Activated CD8-positive, alpha-beta memory T cell treated with anti-CD3 and anti-CD28 coated beads, Interleukin-2, amount 50 U/mL, for 1 hour (primary cell): ENCODE measurements around the gene PIAS4.

ENCODE experiments used
- DNase-seq: peaks from one replicate; pipeline ENCODE4 v3.0.0-alpha.2; 2020; ENCODE audit errors: extremely low read depth

PIAS4 gene

GRCh38 chr19:4077800-4078684 lies 70.5 kb downstream of the PIAS4 start:
- DNase-seq, result no peak

GRCh38 chr19:4080473-4080872 lies 72.9 kb downstream of the PIAS4 start:
- no peak for DNase-seq

GRCh38 chr19:4081441-4082129 lies 74.0 kb downstream of the PIAS4 start:
- DNase-seq, result no peak

- DNase-seq, result no peak
These were observed 74.6 kb downstream of the PIAS4 start for GRCh38 chr19:4082172-4082571.

- no peak for DNase-seq
These were observed 76.4 kb downstream of the PIAS4 start for GRCh38 chr19:4083677-4084546.

- no peak for DNase-seq
These were observed 77.0 kb downstream of the PIAS4 start for GRCh38 chr19:4084547-4084877.

- DNase-seq, result no peak
These were observed 78.9 kb downstream of the PIAS4 start for GRCh38 chr19:4086411-4086867.

- no peak for DNase-seq
These were observed 80.5 kb downstream of the PIAS4 start for GRCh38 chr19:4087787-4088679.

GRCh38 chr19:4088975-4089374 lies 81.4 kb downstream of the PIAS4 start:
- DNase-seq, result no peak
